GM21737 (cell line): ENCODE results near the gene PRG3.
"Not testable (repeated sequence)": the region's sequence is repeated elsewhere in the genome, so short reads cannot be mapped to it uniquely, and the experiment has no call there.

ENCODE experiments used
- ATAC-seq: cut with Tn5 transposase; IDR thresholded peaks from one replicate; pipeline ENCODE4 v1.9.1; 2021; ENCODE audit warnings: mild to moderate bottlenecking, moderate library complexity; ENCODE audit not compliant: unreplicated experiment

PRG3 gene

DNA sequence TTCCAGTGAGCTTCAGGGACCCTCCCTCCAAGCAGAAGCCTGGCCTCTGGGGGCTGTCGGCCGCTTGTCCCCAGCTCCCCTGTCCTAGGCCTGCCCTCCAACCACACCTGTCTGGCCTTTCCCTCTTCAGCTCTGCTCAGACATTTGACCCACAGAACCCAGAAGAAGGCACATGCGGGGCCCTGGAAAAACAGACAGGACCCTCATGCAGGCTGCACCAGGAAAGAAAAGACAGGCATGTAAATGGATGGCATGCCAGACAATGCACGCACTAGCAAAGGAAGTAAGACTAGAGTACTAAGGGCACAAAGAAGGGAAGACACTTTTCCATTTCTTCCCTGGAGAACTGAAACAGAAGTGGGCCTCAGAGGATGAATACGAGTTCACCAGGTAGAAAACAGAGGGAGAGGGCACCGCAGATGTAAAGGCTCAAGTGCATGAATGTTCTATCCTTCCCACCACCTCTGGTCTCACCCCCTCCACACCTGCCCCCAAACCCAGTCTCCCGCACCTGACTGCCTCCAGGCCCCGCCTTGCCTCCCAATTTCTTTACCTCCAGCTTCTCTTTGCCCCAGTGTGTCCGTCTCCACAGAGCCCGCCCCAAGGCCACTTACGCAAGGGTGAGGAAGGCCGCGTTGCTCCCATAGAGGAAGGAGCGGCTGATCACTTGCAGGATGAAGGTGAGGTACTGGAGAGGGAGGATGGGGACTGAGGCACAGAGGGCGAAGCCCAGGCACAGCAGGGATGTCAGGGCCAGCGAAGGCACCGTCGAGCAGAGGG lies 28.6 kb upstream of the PRG3 start:
- no peak for ATAC-seq

DNA sequence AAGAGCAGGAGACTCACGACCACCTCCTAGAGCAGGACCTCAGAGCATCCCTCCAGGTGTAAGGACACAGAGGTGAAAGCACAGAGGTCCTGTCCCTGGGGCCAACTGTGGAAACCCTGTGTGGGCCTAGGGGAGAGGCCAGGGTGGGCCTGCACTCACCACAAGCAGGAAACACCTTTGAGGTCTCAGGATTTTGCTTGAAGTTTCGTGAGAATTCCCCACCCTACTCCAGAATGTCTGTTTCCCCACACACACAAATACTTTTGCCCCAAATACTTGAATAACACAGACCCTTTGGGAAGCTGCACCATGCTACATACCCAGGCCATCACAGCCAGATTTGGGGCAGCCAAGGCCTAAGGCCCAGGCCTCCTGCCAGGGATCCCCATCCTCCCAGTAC lies 27.8 kb upstream of the PRG3 start:
- ATAC-seq, result no peak

DNA sequence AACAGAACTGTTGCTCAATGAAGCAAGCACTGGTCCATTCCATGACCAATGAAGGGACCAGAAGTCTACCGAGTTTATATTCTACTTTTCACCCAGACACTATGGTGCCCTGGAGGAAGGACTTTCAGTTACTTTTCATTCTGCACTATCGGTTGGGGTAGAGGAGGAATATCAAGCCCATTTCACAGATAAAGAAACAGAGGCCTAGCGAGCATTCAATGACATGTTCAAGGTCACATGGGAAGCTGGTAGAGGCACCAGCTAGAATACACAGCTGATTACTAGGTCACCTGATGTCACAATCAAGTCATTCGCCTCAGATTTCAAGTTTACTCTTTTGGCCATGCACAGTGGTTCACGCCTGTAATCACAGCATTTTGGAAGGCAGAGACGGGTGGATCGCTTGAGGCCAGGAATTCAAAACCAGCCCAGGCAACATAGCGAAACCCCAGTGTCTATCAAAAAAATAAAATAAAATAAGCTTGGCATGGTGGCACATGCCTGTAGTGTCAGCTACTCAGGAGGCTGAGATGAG lies 27.1 kb upstream of the PRG3 start:
- no peak for ATAC-seq

DNA sequence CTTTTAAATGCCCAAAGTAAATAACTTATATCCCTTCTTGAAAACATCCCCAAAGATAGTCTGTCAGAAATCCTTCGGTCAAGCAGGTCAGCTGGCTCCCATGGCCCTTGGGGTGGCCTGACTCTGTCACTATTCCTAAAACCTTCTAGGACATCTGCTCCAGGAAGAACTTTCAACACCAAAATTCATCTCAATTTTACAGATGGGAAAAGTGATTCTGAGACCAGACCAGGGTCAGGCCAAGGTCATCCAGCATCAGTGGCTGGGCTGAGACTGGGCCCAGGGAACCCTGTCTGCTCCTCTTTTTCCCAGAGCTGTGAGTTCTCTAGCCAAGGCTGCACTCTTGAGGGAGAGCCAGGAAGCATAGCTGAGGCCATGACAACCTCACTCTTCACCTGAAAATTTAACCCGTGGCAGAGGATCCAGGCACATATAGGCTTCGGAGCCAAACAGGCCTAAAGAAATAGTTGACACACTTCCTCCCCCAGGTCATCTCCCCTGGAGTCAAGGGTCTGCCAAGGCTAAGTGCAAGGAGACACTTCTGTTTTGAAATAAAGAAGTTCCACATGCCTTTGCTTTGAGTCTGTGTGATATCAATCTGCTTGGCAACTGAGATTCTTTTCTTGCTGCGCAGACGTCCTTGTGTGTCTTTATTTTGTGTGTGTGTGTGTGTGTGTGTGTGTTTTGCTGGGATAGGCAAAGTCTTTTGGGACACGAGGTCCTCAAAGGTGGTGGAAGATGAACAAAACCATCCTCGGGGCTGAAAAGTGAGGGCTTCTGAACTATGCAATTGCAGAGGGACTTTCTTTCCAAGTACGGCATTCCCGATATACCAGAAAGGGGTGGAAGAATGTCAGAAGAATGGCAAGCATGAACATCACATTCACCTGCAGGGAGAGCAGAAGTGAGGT lies 26.3 kb upstream of the PRG3 start:
- no peak for ATAC-seq

DNA sequence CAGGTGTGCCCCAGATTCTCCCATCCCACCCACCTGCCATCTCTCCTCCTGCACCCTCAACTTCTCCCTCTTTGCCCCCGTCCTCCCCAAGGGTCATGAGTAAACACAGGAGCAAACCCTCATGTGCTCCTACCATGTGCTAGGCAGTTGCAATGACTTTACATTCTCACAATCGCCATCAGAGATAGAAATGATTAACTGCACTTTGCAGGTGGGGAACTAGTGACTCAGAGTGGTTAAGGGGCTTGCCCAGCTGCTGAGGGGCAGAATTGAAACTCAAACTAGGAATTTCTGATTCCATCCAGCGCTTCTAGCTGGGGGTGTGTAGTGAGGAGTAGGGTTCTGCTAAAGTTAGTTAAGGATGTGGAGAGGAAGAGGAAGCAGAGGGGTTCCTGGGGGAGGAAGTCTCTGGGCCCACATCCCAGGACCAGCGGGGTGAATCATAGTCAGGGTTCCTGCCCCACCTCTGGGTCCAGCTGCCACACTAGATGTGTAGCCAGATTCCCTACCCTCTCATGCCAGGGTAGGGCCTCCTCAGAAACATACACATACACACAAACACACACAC lies 25.5 kb upstream of the PRG3 start:
- ATAC-seq, result peak; percentile 64

DNA sequence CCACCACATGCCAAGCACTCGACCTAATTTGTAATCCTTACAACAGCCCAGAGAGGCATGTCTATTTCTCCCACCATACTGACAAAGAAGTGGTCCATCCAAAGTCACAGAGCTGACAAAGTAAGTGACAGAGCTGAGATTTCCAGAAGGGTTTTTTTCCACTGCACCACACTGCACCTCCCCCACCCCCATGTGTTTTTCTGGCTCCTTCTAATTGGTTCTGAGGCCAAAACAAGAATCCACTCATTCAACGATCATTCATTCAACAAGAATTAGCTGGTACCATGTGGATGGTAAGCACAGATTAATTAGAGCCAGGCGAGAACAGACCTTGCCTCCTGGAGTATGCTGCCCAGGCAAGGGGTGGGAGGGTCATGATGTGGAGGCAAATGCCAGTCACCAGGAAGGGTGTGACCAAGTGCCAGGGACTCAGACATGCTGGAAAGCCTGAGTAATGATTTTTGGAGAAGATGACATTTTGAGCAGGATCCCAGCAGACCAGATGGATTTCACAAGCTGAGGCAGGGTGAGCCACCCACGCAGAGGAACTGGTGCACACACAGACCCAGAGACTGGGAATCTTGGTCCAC lies 24.4 kb upstream of the PRG3 start:
- ATAC-seq, result no peak

DNA sequence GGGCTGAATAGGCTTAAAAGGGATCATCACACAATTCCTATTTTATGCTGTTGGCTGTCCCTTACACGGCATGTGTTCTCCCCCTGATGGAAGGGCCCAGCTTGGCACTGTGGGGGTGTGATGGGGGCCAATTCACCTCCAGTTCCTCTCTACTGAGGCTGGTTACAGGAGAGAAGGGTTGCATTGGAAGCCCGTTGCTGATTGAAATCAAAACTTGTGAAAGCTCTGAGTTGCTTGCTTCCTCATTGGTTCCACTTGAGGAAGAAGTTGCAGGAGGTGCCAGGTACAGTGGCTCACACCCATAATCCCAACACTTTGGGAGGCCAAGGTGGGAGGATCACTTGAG lies 22.8 kb upstream of the PRG3 start:
- ATAC-seq, result no peak

DNA sequence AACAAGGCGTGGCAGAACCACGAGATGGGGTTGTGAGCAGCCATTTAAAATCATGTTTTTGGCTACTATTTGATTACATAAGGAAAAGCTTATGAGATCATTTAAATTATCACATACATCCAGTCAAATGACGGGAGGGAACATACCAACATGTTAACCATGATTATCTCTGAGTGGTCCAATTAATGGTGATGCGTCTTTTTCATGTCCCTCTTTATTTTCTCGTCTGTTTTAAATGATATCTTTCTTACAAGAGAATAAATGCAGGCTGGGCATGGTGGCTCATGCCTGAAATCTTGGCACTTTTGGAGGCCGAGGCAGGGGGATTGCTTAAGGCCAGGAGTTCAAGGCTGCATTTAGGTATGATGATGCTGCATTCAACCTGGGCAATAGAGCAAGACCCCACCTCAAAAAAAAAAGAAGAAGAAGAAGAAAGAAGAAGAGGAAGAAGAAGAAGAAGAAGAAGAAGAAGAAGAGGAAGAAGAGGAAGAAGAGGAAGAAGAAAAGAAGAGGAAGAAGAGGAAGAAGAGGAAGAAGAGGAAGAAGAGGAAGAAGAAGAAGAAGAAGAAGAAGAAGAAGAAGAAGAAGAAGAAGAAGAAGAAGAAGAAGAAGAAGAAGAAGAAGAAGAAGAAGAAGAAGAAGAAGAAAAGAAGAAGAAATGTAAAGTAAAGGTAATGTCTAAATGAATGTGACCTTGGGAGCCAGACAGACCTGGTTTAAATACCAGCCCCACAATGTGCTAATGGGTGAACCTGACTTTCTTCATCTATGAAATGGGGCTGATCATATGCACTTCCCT lies 22.3 kb upstream of the PRG3 start:
- ATAC-seq, result not testable (repeated sequence)

DNA sequence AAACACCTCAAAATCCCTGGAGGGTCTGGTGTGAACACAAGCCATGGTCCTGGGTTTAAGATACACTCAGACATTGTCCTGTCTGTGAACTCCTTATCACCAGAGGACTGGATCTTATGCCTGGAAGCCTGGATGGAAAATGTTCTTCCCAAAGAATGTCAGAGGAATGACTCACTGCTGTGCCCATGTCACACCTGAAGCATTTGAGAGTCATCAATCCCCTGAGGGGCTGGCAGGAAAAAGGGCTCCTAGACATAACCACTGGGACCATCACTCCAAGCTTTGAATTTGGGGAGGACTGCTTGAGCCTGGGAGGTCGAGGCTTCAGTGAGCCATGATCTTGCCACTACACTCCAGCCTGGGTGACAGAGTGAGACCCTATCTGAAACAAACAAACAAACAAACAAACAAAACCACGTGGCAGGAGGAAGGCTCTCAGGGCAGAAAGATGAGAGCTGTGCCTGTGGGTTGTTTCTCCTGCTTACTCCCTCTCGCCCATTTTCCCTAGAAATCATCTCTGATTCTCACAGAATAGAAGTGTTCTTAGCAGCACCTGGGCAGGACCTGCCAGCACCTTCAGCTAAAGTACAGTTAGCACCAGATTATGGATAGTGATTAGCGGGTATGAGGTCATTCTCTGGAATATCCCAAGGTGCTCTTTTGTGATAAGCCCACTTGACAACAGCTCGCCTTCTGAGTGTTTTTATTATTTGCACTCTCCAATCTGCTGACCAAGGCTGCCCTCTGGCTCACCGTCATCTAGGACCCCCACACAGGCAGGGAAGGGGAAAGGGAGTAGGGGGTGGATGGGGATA lies 21.4 kb upstream of the PRG3 start:
- ATAC-seq, result no peak

DNA sequence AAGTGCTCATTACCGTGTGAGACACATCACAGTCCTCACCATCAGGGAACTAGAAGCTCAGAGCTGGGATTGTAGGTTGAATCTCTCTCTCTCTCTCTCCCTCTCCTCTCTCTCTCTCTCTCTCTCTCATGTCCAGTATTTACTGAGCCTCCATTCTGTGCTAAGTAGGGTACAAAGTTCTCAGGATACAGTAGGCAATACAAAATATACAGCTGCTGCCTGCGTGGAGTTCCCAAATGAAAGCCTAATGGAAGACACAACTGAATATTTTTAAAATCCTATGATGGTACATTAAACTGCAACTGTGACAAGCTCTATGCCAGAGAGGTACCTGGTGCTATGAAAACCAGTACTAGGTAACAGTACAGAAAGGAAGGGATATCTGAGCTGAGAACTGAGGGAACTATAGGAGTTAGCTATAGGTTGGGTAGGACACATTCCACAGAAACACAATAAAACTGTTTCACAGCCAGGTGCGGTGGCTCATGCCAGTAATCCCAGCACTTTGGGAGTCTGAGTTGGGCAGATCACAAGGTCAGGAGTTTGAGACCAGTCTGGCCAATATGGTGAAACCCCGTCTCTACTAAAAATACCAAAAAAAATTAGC lies 19.1 kb upstream of the PRG3 start:
- ATAC-seq, result no peak

DNA sequence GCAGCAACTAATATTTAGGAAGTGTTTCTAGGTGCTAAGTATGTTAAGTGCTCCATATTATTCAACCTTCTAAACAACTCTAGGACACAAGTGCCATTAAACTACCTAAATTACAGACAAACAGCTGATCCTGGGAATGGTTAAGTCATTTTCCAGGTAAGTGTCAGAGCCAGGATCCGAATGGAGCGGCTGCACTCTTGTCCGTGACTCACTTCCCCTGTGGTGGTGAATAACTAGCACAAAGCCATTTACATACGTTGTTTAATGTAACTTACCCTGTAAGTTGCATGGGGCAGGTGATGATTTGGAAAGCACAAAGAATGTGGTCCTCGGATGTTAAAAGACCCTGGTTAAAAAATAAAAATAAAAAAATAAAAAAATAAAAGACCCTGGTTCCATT lies 18.3 kb upstream of the PRG3 start:
- no peak for ATAC-seq

DNA sequence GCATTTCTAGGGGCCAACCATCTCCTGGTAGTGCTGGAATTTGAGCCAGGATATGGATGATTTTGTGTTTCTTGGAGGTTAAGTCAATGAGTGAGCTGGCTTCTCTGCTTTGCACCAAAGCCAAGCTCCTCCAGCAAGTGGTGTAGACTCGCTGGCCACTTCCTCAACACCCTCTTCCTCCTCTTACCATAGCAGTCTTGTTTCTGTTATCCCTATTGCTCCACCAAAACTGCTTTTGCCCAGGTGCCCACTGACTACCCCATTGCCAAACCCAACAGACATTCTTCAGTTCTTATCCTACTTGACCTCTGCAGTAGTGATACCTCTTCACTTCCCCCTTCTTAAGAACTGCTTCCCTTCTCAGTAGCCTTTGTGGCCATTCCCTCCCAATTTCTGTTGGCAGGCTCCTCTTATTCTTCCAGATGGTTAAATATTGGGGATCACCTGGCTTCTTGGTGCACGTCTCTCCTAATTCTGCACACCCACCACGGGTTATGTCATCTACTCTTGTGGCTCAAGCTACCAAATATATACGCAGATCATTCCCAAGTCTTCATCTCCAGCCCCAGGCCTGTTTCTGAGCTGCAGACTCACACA lies 16.5 kb upstream of the PRG3 start:
- ATAC-seq, result no peak

DNA sequence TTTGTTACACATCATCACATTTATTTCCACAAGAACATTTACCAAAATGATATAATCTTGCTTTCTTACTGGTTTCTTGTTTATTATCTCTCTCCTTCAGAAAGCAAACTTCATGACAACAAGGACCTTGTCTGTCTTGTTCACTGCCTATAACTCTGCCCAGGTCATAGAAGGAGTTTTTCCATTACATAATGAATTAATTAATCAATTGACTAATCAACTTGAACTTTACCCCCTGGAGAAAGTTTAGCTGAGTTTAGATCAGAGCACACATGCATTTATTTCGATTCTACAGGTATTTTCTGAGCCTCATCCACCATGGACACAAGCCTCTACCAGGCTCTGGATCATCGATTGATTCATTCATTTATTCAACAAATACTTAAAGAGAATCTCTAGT lies 15.8 kb upstream of the PRG3 start:
- ATAC-seq, result no peak

DNA sequence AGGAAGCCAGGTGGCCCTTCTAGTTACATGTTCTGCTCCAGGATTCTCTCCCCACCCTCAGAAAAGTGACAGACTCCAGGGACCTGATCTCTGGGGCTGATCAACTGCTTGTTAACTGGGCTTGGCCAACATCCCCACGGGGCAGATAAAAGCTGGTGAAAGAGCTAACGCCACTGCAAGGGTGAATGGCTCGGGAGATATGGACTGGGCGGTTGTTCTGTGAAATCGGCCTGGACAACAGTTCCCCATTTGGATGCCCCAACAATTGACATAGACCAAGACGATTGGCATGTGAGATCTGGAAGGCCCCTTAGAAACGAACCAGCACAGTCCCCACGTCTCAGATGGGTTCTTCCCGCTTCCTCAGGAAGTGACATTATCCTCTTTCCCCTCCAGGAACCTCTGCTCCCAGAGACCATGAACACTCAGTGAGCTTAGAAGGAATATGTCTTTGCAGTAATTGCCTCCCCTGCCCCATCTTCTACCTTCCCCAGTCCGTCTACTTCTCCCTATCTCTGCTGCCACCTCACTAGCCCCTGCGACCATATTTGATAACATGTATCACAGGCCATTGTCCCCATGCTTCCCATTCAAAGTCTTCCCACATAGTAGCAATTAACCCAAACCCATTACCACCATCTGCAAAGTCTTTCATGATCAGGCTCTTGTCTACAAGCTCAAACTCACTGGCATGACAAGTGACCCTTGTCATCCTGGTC lies 15.1 kb upstream of the PRG3 start:
- ATAC-seq, result no peak

DNA sequence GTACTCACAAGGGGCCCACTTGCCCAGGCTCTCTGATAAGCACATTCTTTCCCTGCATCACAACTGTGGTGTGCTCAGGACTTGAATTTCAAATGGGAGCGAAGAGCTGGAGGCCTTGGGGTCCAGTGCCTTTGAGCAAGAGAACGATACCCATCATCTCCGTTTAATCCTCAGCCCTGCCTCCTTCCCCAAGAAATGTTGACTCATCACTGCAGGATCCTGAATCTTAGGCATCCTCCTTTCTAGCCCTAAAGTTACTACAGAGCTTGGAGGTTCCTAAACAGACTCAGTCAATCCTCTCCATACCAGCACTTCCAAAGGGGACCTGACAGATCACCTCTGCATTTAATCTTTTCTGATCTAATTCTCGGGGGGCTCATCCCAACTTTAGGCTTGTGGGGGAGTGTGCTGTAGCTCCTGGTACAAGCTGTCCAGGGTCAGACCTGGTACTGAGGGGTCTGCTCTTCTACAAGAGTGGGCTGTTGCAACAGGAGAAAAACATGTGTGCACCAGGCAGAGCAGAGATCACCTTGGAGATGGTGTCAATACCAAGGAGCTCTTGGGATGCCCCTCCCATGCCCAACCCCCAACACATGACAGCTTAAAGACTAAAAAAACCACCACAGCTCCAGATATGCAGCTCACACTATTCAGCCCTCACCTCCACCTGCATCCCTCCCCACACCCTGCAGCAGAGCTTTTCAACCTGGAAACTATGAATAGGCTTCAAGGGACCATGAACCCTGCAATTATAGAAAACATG lies 13.4 kb upstream of the PRG3 start:
- no peak for ATAC-seq

DNA sequence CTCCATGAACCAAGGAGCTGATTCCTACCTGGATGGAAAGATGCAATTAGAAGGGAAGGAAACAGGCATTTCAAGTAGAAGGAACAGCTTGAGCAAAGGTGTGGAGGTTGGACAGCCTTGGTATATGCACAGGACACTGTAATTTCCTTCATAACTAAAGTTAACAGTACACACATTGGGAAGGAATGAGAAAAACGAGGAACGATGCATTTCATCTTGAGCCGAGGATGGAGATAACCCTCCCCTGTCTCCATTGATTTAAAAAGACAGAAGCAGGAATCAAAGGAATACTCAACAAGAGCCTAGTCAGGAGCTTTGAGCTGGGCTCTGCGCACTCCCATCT lies 11.8 kb upstream of the PRG3 start:
- ATAC-seq, result no peak

DNA sequence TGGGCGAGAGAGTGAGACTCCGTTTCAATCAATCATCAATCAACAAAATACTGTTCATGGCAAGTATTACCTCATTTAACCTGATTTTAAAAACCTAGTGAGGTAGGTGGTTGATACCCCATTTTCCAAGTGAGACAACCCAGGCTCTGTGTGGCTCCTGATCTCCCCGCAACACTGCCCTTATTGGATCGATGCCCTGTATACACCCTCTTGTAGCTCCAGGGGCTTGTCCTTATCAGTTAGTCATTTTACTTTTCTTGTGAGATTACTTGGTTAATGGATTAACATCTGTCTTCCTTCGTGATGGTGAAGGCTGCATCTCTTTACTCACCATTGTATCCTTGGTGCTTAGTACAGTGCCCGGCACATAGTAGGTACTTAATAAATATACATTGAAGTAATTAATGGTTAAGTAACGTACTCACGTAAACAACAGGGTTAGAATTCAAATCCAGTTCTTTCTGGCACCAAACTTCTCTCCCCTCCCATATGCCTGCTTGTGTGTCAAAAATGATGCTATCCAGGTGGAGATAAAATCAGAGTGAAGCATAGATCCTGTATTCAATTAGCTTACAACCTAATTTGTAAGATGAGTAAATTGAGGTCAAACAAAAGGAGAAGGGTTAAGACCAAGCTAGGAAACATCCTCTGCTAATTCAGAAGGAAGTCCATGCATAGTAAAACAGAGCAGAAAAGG lies 11.3 kb upstream of the PRG3 start:
- no peak for ATAC-seq
